HG02870 (cell line): ENCODE data around the gene IQGAP2.
"Not testable (repeated sequence)": the region's sequence is repeated elsewhere in the genome, so short reads cannot be mapped to it uniquely, and the experiment has no call there.

Experiments used
- ATAC-seq: cut with Tn5 transposase; IDR thresholded peaks from one replicate; pipeline ENCODE4 v1.9.1; 2021; ENCODE audit warnings: mild to moderate bottlenecking, moderate library complexity; ENCODE audit not compliant: unreplicated experiment

Gene IQGAP2

GRCh38 chr5:76532052-76532451, 129.0 kb downstream of the IQGAP2 start:
- no peak for ATAC-seq

GRCh38 chr5:76532973-76533372, 129.9 kb downstream of the IQGAP2 start:
- no peak for ATAC-seq

- no peak for ATAC-seq
Measured at GRCh38 chr5:76535577-76535976, 132.5 kb downstream of the IQGAP2 start.

DNA sequence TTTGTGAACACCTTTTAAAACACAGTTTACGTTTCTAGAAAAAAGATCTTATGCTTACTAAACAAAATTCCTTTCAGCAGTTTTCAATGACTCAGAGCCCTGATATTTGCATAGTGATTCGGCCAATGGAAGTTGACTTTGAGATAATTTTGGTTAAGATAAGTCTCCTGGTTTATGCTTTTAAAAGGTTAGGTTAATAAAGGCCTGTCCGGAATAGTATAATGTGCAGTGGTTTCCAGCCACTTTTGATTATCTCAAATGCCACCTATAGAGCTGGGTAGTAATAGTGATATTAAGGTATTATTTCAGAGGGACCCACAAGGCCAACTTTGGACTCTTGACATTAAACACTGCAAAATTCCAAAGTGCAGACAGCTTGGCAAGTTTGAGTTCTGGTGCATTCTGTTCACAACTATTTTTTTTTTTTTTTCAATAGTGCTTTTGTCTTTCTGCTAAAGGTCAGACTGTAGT, 134.0 kb downstream of the IQGAP2 start:
- ATAC-seq: no peak

- no peak for ATAC-seq
Measured at GRCh38 chr5:76542241-76542640, 139.2 kb downstream of the IQGAP2 start.

DNA sequence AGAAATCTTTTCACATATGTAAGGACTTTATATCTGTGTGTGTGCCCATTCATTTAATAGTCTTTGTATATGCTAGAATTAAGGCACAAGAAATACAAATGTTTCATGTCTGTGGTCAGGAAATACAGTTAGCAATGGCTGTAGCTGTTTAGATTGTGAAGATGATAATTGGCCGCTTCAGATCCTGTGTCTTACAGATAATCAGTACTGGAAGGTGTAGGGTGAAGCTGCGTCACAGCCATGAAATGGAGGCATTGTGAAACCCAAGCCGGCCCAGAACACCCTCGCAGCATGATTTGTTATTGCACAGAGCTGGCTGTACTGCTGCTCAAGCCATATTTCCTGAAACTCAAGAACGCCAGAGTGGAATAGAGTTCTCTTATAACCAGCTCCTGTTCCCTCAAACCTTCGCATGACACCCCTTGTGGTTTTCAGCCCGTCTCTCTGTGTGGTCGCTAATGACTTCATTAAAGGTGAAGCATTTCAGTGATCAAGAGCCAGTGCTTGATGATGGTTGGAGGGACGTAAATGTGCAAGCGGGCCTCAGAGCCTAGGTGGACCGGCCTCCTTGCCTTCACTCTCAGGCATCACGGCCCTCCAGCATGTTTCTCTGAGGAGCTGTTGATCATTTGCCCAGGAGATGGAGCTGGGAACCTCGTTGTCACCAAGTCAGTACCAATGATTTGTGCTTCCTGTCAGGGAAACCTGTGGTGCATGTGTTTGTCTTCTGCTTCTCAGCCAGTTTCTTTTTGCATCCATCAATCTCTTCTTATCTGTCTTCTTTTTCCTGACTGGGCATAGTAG, 140.0 kb downstream of the IQGAP2 start:
- ATAC-seq: no peak

GRCh38 chr5:76544268-76544926, 141.3 kb downstream of the IQGAP2 start:
- ATAC-seq: no peak

DNA sequence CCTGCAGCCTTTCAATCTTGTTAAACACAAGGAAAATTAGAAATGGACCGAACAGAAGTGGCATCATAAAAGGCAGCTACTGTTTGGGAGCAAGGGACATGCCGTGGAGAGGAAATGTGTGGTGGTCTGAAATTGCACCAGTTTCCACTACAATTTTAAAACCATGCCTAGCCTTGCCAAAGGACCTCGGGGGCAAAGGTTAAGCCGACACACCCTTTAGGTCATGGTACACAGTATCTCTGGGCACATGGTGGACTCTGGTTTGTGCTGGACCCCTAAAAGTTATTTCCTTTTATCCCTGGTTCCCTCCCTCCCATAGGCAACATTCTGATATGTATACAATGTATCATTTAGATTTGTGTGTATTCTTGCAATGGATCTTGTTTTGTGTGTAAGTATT, 142.1 kb downstream of the IQGAP2 start:
- ATAC-seq: no peak

- ATAC-seq: no peak
Measured at GRCh38 chr5:76546497-76547102, 143.5 kb downstream of the IQGAP2 start.

GRCh38 chr5:76547242-76547890, 144.3 kb downstream of the IQGAP2 start:
- ATAC-seq: peak; percentile 70

DNA sequence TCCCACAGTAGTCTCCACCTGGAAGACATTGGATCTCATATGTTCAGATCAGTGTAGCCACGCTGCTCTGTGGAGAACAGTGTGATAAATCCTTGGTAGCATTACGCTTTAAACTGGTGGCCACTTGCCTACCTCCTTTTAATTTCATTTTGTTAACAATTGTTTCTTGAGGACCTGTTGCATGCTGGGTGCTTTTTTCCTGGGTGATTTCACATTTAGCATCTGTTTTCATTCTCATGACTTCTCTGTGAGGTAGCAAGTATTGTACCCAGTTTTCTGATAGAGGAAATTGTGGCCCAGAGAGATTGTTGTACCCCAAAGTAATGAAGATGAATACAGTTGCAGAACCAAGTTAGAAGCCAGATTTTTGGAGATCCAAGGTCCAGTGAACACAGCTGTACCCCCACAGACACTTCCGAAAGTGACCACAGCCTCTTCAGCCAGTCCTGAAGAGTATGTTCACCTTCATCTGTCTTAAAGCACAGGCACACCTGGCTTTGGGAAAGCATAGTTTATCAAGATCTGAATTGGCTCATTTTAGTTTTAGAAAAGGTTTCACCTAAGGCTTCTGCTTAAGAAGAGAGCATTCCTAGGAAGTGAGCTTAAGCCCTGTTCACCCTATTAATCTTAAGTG, 144.9 kb downstream of the IQGAP2 start:
- no peak for ATAC-seq

GRCh38 chr5:76548525-76549229, 145.6 kb downstream of the IQGAP2 start:
- ATAC-seq: no peak

DNA sequence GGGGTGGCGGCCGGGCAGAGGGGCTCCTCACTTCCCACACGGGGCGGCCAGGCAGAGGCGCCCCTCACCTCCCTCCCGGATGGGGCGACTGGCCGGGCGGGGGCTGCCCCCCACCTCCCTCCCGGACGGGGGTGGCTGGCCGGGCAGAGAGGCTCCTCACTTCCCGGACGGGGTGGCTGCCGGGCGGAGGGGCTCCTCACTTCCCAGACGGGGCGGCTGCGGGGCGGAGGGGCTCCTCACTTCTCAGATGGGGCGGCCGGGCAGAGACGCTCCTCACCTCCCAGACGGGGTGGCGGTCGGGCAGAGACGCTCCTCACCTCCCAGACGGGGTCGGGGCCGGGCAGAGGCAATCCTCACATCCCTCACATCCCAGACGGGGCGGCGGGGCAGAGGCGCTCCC, 147.8 kb downstream of the IQGAP2 start:
- not testable (repeated sequence) for ATAC-seq

DNA sequence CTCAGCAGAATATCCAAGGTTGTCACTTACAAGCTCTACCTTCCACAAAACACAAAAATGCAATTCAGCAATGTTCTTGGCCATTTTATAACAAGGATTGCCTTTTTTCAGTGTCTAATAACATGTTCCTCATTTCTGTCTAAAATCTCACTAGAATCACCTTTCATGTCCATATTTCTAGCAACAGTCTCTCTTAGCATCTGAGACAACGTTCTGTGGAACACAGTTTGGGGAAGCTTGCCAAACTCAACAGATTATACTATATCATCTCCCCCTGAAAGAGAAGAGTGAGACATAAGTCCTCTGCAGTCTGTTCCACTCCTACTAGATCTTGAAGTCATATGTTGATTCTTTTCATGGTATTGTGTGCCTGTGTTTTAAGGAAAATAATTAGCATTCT, 149.5 kb downstream of the IQGAP2 start:
- ATAC-seq: no peak

- no peak for ATAC-seq
Measured at GRCh38 chr5:76553251-76553650, 150.2 kb downstream of the IQGAP2 start.

DNA sequence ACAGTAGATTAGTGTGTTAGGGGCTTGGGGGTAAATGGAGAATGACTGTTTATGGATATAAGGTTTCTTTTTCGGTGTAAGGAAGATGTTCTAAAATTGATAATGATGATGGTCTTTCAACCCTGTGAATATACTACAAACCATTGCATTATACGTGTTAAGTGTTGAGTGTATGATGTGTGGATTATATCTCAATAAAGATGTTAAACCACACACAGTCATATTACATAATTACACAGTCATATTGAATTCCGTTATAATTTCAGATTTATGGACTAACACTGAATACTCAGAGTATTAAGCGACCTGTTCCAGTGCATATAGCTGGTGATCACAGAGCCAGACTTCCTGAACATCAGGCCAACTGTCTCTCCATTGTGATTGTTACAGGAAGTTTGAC, 152.0 kb downstream of the IQGAP2 start:
- ATAC-seq: no peak

GRCh38 chr5:76555717-76556116, 152.6 kb downstream of the IQGAP2 start:
- ATAC-seq: no peak

GRCh38 chr5:76556511-76557221, 153.6 kb downstream of the IQGAP2 start:
- ATAC-seq: peak; percentile 83
